Liver (tissue), 3 donors: ENCODE data around the gene SBK1.

Source experiments
- GABPA ChIP-seq, 2 donors: IDR thresholded peaks in 1 of 2; conservative IDR thresholded peaks in 1 of 2; 2 replicates each; pipeline ENCODE4 v1.6.1; 2016; ENCODE audit warnings: antibody characterized with exemption in 2 of 2, mild to moderate bottlenecking in 1 of 2, moderate library complexity in 1 of 2
- HNF4A ChIP-seq, 2 donors: conservative IDR thresholded peaks; 2 replicates each; pipeline ENCODE4 v1.6.1; 2016; ENCODE audit warnings: antibody characterized with exemption in 2 of 2, mild to moderate bottlenecking in 2 of 2
- RAD21 ChIP-seq, 2 donors: IDR thresholded peaks; 2 replicates each; pipeline ENCODE4 v1.6.1; 2016; ENCODE audit warnings: antibody characterized with exemption in 2 of 2, mild to moderate bottlenecking in 2 of 2
- SP1 ChIP-seq: IDR thresholded peaks from 2 replicates; pipeline ENCODE4 v1.6.1; 2018; ENCODE audit warnings: antibody characterized with exemption, mild to moderate bottlenecking
- TF ChIP-seq, protein P1 (sequence below): fragments of 150-350 bp; IDR thresholded peaks from 2 replicates; pipeline ENCODE4 v1.5.1; 2017; ENCODE audit warnings: improper control_type of control experiment, low read depth, low read length; ENCODE audit not compliant: missing input control
- donor health status: healthy.
- donor health status: healthy.

DNA sequence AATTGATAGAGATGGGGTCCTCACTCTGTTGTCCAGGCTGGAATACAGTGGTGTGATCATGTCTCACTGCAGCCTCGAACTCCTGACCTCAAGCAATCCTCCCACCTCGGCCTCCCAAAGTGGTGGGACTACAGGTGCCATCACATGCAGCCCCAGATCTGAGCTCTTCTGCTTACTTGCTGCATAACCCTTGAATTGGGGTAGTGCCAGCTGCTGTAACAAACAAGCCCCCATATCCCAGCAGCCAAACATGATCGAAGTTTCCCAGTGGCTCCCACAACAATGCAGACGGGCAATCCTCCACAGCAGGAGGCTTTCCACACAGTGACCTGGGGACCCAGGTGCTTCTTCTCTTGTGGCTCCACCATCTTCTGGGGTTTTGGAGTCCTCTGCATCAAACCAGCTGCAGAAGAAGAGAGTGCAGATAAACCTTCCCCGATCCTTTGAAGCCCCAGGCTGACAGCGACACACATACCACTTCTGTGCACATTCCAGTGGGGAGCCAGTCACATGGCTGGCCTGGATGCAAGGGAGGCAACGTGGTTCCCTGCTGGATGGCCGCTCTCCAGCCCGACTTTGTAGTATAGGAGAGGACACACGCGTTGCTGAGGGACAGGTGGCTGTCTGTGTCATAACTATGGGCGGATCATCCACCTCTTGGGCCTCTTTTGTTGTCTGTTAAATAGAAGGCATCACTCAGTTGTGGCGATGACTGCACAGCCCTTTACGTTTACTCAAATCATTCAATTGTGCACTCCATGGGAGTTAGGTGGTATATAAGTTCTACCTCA, 16.7 kb downstream of the SBK1 start:
- TF ChIP-seq, protein P1, sequence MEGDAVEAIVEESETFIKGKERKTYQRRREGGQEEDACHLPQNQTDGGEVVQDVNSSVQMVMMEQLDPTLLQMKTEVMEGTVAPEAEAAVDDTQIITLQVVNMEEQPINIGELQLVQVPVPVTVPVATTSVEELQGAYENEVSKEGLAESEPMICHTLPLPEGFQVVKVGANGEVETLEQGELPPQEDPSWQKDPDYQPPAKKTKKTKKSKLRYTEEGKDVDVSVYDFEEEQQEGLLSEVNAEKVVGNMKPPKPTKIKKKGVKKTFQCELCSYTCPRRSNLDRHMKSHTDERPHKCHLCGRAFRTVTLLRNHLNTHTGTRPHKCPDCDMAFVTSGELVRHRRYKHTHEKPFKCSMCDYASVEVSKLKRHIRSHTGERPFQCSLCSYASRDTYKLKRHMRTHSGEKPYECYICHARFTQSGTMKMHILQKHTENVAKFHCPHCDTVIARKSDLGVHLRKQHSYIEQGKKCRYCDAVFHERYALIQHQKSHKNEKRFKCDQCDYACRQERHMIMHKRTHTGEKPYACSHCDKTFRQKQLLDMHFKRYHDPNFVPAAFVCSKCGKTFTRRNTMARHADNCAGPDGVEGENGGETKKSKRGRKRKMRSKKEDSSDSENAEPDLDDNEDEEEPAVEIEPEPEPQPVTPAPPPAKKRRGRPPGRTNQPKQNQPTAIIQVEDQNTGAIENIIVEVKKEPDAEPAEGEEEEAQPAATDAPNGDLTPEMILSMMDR: no peak
- TF ChIP-seq RAD21 (IDR thresholded peaks at IDR 0.05): no peak
- TF ChIP-seq HNF4A (conservative IDR thresholded peaks at IDR 0.05): no peak
- TF ChIP-seq SP1: no peak
- TF ChIP-seq GABPA (IDR thresholded peaks at IDR 0.05 in 1 of 2, conservative IDR thresholded peaks at IDR 0.05 in 1 of 2): no peak
